ENCODE results near the gene PLEKHG5. TPM values are rescaled to one million over a fixed set of nuclear protein-coding genes. Genes with fewer than 3 reads are reported as not detected.
"Not testable (repeated sequence)": the region's sequence is repeated elsewhere in the genome, so short reads cannot be mapped to it uniquely, and the experiment has no call there.

Gene PLEKHG5
- total RNA-seq, 4 donors from 2014 or later: 24.3 to 37.8 (median 32.6) TPM

DNA sequence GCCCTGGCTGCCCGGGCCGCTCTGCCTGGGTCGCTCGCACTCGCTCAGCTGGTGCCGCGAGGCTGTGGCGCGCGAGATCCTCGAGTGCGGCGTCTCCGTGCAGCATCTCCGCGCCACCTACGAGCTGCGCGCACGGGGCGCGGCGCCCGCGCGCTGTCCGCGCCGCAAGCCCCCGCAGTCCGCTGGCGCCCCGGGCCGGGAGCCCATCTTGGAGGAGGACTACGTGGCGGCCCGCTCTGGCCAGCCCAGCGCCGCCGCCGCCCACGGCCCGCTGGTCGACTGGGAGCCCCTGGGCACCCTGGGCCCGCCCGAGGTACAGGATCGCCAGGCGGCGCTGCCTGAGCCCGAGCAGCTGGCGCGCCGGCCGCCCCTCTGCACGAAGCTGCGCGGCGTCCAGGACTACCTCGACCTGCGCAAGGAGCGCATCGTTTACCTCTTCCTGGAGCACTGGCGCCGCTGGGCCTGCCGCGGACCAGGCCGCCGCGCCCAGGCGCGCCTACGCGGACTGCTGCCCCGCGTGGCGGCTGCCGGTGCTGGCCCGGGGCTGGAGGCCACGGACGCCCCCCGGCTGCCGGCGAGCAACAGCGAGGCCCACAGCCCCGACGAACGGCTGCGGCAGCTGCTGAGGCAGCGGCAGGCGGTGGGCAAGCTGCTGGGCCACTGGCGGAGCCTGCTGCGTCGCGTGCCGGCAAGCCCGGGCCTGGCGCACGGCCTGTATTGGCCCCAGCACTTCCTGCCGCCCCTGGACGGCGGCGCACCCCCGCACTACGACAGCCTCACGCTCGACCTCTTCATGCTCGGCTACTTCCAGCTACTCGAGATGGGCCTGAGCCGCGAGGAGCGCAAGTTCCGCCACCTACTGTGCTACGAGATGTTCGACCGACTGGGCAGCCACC is 36.4 kb downstream of the PLEKHG5 start:
- WGBS, 2 donors: 0% methylated on average over 1 of the region's 115 CpGs; no CpG with 5 or more reads in 1 of the 2 donors
- no peak overlapping the region for H3K27ac ChIP-seq
- no peak for DNase-seq
- peaks cover 0 to 77% (median 0%) of the 10 kb centered on the region in 4 donors for H3K27me3 ChIP-seq
- peak overlapping the region in 2 of 4 donors; percentile 25 to 33 for H3K4me3 ChIP-seq
- peaks cover 3 to 28% (median 12%) of the 10 kb centered on the region in 3 donors for H3K4me1 ChIP-seq
- no peak for TF ChIP-seq POLR2A (IDR thresholded peaks at IDR 0.05)
- TF ChIP-seq, protein P1, sequence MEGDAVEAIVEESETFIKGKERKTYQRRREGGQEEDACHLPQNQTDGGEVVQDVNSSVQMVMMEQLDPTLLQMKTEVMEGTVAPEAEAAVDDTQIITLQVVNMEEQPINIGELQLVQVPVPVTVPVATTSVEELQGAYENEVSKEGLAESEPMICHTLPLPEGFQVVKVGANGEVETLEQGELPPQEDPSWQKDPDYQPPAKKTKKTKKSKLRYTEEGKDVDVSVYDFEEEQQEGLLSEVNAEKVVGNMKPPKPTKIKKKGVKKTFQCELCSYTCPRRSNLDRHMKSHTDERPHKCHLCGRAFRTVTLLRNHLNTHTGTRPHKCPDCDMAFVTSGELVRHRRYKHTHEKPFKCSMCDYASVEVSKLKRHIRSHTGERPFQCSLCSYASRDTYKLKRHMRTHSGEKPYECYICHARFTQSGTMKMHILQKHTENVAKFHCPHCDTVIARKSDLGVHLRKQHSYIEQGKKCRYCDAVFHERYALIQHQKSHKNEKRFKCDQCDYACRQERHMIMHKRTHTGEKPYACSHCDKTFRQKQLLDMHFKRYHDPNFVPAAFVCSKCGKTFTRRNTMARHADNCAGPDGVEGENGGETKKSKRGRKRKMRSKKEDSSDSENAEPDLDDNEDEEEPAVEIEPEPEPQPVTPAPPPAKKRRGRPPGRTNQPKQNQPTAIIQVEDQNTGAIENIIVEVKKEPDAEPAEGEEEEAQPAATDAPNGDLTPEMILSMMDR (IDR thresholded peaks at IDR 0.05): peak in 2 of 6 experiments; percentile 9 to 35
- no peaks in the 10 kb centered on the region for H3K9me3 ChIP-seq
- peaks cover 0 to 9% (median 0%) of the 10 kb centered on the region in 3 donors for H3K36me3 ChIP-seq
- intact Hi-C loops (cut with DNase I): no loop called here

DNA sequence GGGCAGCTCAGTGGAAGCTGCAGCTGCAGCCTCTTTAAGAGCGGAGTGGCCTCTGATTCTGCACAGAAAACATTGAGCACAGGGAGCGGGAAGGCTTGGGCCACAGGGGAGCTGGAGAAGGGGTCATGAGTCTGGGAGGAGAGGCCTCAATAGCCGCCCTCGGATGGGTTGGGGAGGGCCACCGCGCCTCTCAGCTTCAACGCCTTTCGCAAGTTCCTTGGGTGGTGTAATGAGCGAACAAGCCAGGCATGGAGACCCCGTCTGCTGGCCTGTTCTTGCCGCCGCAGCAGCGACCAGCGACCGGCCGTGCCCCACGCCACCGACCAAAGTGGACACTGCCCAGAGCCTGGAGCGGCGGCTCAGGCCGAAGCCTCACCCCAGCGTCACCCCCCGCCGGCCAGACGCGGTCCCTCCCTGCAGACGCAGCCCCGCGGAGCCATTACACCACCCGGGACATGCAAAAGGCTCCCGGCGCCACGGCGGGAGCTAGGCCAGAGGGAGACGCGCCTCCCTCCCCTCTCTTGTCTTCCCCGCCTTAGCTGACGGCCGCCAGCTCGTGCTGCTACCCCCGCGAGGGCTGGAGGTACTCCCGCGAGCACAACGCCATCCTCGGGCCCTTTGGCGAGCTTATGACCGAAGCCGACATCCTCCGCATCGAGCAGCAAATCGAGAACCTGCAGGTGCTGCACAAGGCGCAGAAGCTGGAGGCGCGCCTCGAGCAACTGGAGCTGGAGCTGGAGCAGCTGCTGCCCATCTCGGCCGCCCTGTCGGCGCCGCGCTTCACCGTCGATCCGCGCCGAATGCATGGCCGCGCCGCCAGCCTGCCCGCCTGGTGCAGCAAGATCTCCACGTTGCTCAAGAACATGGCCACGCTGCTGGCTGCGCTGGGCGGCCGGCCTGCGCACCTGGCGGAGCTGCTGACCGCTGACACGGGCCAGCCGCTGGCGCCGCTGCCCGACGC is 37.3 kb downstream of the PLEKHG5 start:
- peaks cover 0 to 81% (median 3%) of the 10 kb centered on the region in 4 donors for H3K27me3 ChIP-seq
- H3K9me3 ChIP-seq; DNase-seq; H3K27ac ChIP-seq; H3K36me3 ChIP-seq; intact Hi-C loops (cut with DNase I): not testable (repeated sequence)
- peak overlapping the region in 2 of 4 donors; percentile 25 to 33 for H3K4me3 ChIP-seq
- peaks cover 0 to 24% (median 12%) of the 10 kb centered on the region in 3 donors for H3K4me1 ChIP-seq
- WGBS, 2 donors: 39 to 86% methylated on average over 2 to 6 of the region's 85 CpGs

DNA sequence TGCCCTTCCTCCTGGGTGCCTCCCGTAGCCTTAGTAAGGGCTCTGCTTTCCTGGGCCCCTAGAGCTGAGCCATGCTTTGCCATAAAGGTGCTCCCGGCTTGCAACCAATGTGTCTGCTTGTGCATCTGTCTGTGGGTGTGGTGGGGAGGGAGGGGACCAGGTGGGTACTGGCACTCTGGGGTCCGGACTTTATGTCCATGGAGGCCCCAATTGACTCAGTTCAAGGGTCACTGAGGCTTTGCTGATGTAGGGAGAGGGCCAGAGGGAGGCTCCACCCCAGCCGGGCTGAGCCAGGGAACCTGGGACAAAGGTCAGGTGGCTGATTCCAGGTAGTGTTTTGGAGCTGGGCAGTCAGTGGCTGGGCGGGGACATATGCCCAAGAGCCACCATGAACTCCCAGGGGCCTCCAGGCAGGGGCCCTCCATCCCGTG is 40.5 kb downstream of the PLEKHG5 start:
- Histone ChIP-seq H3K4me3 (no peak overlapping the region), H3K27me3 (peaks cover 9 to 100% (median 17%) of the 10 kb centered on the region in 4 donors), H3K9me3 (no peaks in the 10 kb centered on the region), H3K36me3 (peaks cover 0 to 6% (median 0%) of the 10 kb centered on the region in 3 donors), H3K27ac (no peak overlapping the region), H3K4me1 (peaks cover 17 to 52% (median 33%) of the 10 kb centered on the region in 3 donors)
- intact Hi-C loops (cut with DNase I): no loop called here
- no peak for TF ChIP-seq POLR2A (IDR thresholded peaks at IDR 0.05)
- TF ChIP-seq, protein P1 (IDR thresholded peaks at IDR 0.05): no peak
- no peak for DNase-seq
- 40 to 77% methylated on average over 1 to 3 of the region's 6 CpGs for WGBS, 2 donors

DNA sequence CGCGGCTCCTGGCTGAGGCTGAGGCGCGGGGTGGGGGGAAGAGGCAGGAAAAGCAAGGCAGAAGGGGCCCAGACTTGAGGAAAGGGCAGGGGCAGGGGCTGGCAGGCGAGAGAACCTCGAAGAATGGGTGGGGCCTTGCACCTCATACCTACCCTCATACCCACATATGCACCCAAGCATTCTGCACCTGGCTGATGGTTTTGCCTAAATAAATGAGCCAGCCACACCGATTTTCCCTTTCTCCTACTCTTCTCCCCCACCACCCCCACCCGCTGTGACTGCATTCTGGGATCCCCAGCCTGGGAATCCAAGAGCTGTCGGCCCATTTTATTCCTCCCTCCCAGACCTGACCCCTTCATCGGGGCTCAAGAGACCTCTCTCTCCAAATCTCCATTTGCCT is 41.0 kb downstream of the PLEKHG5 start:
- intact Hi-C loops (cut with DNase I); H3K27ac ChIP-seq; H3K4me3 ChIP-seq; H3K9me3 ChIP-seq; H3K36me3 ChIP-seq; DNase-seq: not testable (repeated sequence)
- H3K27me3 ChIP-seq: peaks cover 9 to 100% (median 17%) of the 10 kb centered on the region in 4 donors
- peaks cover 17 to 49% (median 33%) of the 10 kb centered on the region in 3 donors for H3K4me1 ChIP-seq
- 50 to 56% methylated on average over 6 to 8 of the region's 10 CpGs for WGBS, 2 donors

DNA sequence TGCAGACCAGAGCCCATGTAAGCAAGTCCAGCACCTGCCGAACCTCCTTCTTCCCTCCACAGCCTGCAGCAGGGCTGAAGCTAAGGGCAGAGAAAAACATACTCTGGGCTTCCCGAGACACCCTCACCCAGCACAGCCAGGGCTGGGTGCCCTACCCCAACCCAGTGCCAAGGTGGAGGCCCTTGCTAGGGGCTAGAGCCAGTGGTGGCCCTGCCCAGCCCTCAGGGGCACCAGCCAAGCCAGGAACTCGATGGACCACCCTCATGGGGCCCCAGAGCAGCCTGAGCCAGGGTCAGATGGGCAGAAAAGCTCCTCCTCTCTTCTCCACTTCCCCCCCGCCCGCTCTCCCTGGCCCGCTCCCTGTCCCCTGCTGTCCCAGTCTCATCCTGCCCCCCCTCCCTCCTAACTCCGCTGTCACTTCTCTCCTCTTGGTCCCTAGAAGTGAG is 41.4 kb downstream of the PLEKHG5 start:
- TF ChIP-seq POLR2A (IDR thresholded peaks at IDR 0.05): no peak
- TF ChIP-seq, protein P1 (IDR thresholded peaks at IDR 0.05): no peak
- no CpG with 5 or more reads among the region's 7 CpGs for WGBS, 2 donors
- intact Hi-C loops (cut with DNase I): no loop called here
- Histone ChIP-seq H3K27ac (no peak overlapping the region), H3K36me3 (peaks cover 0 to 6% (median 0%) of the 10 kb centered on the region in 3 donors), H3K4me1 (peaks cover 17 to 44% (median 30%) of the 10 kb centered on the region in 3 donors), H3K9me3 (no peaks in the 10 kb centered on the region), H3K27me3 (peaks cover 9 to 100% (median 17%) of the 10 kb centered on the region in 4 donors), H3K4me3 (no peak overlapping the region)
- DNase-seq: no peak

Measured in esophagus squamous epithelium (tissue), 5 donors.